H9 (cell line): Measurements from ENCODE around the gene NOTCH1. TPM values are rescaled to one million over a fixed set of nuclear protein-coding genes. Genes with fewer than 3 reads are reported as not detected.

Experiments used
- DNase-seq: peaks from one replicate; pipeline ENCODE4 v3.0.0-alpha.2; 2017
- H2AFZ ChIP-seq: one replicate; pipeline ENCODE4 v1.6.1; 2013; ENCODE audit warnings: mild to moderate bottlenecking, low read length, control low read depth, moderate library complexity
- H2AK5ac ChIP-seq: 2 replicates; pipeline ENCODE4 v1.6.1; 2013; ENCODE audit warnings: low read length, control low read depth, mixed read lengths; ENCODE audit not compliant: insufficient read length
- H2BK120ac ChIP-seq: one replicate; pipeline ENCODE4 v1.6.1; 2013; ENCODE audit warnings: low read depth, mild to moderate bottlenecking, low read length, control low read depth, inconsistent platforms; ENCODE audit not compliant: poor library complexity, severe bottlenecking
- H2BK12ac ChIP-seq: 2 replicates; pipeline ENCODE4 v1.6.1; 2013; ENCODE audit warnings: low read length, control low read depth, mixed read lengths, low read depth; ENCODE audit not compliant: insufficient read length
- H2BK15ac ChIP-seq: 2 replicates; pipeline ENCODE4 v1.6.1; 2013; ENCODE audit warnings: low read depth, low read length, control low read depth
- H2BK20ac ChIP-seq: one replicate; pipeline ENCODE4 v1.6.1; 2013; ENCODE audit warnings: low read depth, mild to moderate bottlenecking, low read length, control low read depth, inconsistent platforms; ENCODE audit not compliant: poor library complexity, severe bottlenecking
- H2BK5ac ChIP-seq: 2 replicates; pipeline ENCODE4 v1.6.1; 2013; ENCODE audit warnings: low read length, control low read depth, mixed read lengths; ENCODE audit not compliant: insufficient read length
- H3K14ac ChIP-seq: 2 replicates; pipeline ENCODE4 v1.6.1; 2013; ENCODE audit warnings: low read length, control low read depth; ENCODE audit not compliant: insufficient read depth
- H3K18ac ChIP-seq: 2 replicates; pipeline ENCODE4 v1.6.1; 2013; ENCODE audit warnings: low read depth, mild to moderate bottlenecking, mixed read lengths, low read length, control low read depth; ENCODE audit not compliant: insufficient read length
- H3K23ac ChIP-seq: 2 replicates; pipeline ENCODE4 v1.6.1; 2013; ENCODE audit warnings: low read length, control low read depth, mixed read lengths, low read depth; ENCODE audit not compliant: insufficient read length
- H3K23me2 ChIP-seq: 2 replicates; pipeline ENCODE4 v1.6.1; 2013; ENCODE audit warnings: low read depth, mild to moderate bottlenecking, mixed read lengths, low read length, control low read depth; ENCODE audit not compliant: insufficient read length, poor library complexity, severe bottlenecking
- H3K27ac ChIP-seq: 2 replicates; pipeline ENCODE4 v1.5.1; 2013; ENCODE audit warnings: low read length, control low read depth, mixed read lengths, low read depth; ENCODE audit not compliant: insufficient read length
- H3K27me3 ChIP-seq: 2 replicates; pipeline ENCODE4 v1.6.1; 2013; ENCODE audit warnings: low read length, control low read depth, inconsistent platforms; ENCODE audit not compliant: insufficient read depth
- H3K4ac ChIP-seq: 2 replicates; pipeline ENCODE4 v1.6.1; 2013; ENCODE audit warnings: low read depth, mild to moderate bottlenecking, control low read depth, inconsistent platforms, low read length, moderate library complexity
- H3K4me1 ChIP-seq: 2 replicates; pipeline ENCODE4 v1.6.1; 2013; ENCODE audit warnings: low read length, control low read depth, inconsistent platforms; ENCODE audit not compliant: insufficient read depth
- H3K4me2 ChIP-seq: 2 replicates; pipeline ENCODE4 v1.6.1; 2013; ENCODE audit warnings: low read length, control low read depth, mixed read lengths; ENCODE audit not compliant: insufficient read length, insufficient read depth
- H3K56ac ChIP-seq: 2 replicates; pipeline ENCODE4 v1.6.1; 2013; ENCODE audit warnings: low read depth, mild to moderate bottlenecking, mixed read lengths, low read length, control low read depth; ENCODE audit not compliant: insufficient read length
- H3K79me1 ChIP-seq: 2 replicates; pipeline ENCODE4 v1.6.1; 2013; ENCODE audit warnings: low read depth, mild to moderate bottlenecking, moderate library complexity, low read length, control low read depth, inconsistent platforms; ENCODE audit not compliant: insufficient read depth, poor library complexity, severe bottlenecking
- H3K79me2 ChIP-seq: 2 replicates; pipeline ENCODE4 v1.6.1; 2013; ENCODE audit warnings: low read length, control low read depth, inconsistent platforms; ENCODE audit not compliant: insufficient read depth
- H3K9ac ChIP-seq: 2 replicates; pipeline ENCODE4 v1.6.1; 2013; ENCODE audit warnings: low read length, control low read depth, mixed read lengths; ENCODE audit not compliant: insufficient read length; ENCODE audit errors: extremely low read depth
- H3K9me3 ChIP-seq: one replicate; pipeline ENCODE4 v1.6.1; 2013; ENCODE audit warnings: low read depth, low read length, inconsistent platforms; ENCODE audit not compliant: control insufficient read depth
- H3T11ph ChIP-seq: one replicate; pipeline ENCODE4 v1.6.1; 2013; ENCODE audit warnings: mild to moderate bottlenecking, low read length, control low read depth, inconsistent platforms
- H4K20me1 ChIP-seq: one replicate; pipeline ENCODE4 v1.6.1; 2013; ENCODE audit not compliant: control insufficient read depth, insufficient read length, insufficient read depth
- H4K5ac ChIP-seq: 2 replicates; pipeline ENCODE4 v1.6.1; 2013; ENCODE audit warnings: low read depth, mild to moderate bottlenecking, mixed read lengths, low read length, control low read depth; ENCODE audit not compliant: insufficient read length
- H4K8ac ChIP-seq: replicated peaks from 2 replicates; pipeline ENCODE4 v1.6.1; 2013; ENCODE audit warnings: low read length, control low read depth, mixed read lengths, low read depth; ENCODE audit not compliant: insufficient read length
- H4K91ac ChIP-seq: 2 replicates; pipeline ENCODE4 v1.6.1; 2013; ENCODE audit warnings: low read depth, mild to moderate bottlenecking, moderate library complexity, mixed read lengths, low read length, control low read depth; ENCODE audit not compliant: insufficient read length
- H3K27ac Mint-ChIP-seq, 3 experiments: 2 replicates in 2 of 3; 3 replicates in 1 of 3; pipeline ENCODE4 v1.8.0; 2020 to 2021; ENCODE audit warnings: mixed read lengths in 3 of 3, mild to moderate bottlenecking in 1 of 3, moderate library complexity in 1 of 3
- H3K27me3 Mint-ChIP-seq: 2 replicates; pipeline ENCODE4 v1.8.0; 2021; ENCODE audit warnings: low read depth, mild to moderate bottlenecking, moderate library complexity, mixed read lengths
- H3K36me3 Mint-ChIP-seq, 3 experiments: 2 replicates in 2 of 3; 3 replicates in 1 of 3; pipeline ENCODE4 v1.8.0; 2020 to 2021; ENCODE audit warnings: low read depth in 3 of 3, mixed read lengths in 3 of 3; ENCODE audit not compliant: insufficient read depth in 1 of 3
- H3K4me1 Mint-ChIP-seq, 2 experiments: 2 replicates each; pipeline ENCODE4 v1.8.0; 2020; ENCODE audit warnings: mixed read lengths in 2 of 2
- H3K4me3 Mint-ChIP-seq, 2 experiments: 2 replicates in 1 of 2; 3 replicates in 1 of 2; pipeline ENCODE4 v1.8.0; 2020 to 2021; ENCODE audit warnings: mild to moderate bottlenecking in 2 of 2, mixed read lengths in 2 of 2, moderate library complexity in 1 of 2
- H3K9me3 Mint-ChIP-seq, 2 experiments: 2 replicates in 1 of 2; 3 replicates in 1 of 2; pipeline ENCODE4 v1.8.0; 2020; ENCODE audit warnings: mild to moderate bottlenecking in 2 of 2, mixed read lengths in 2 of 2, moderate library complexity in 1 of 2
- CTCF ChIP-seq: fragments of 200-600 bp; sonication (generic); conservative IDR thresholded peaks from 3 replicates; pipeline ENCODE4 v1.8.0; 2021; ENCODE audit warnings: antibody characterized with exemption, mild to moderate bottlenecking
- WGBS: extraction: QIAGEN DNeasy Blood & Tissue Kit; methylation state at CpG from one replicate; pipeline ENCODE4 v1.1.7; 2013; ENCODE audit warnings: missing lambda C conversion rate, low lambda C conversion rate, mixed read lengths; ENCODE audit not compliant: insufficient read length; ENCODE audit errors: extremely low coverage; 5-methylcytosine and 5-hydroxymethylcytosine counted together
- total RNA-seq: library from RNA; stranded (reverse); gene quantifications from 2 replicates; pipeline ENCODE4 v1.2.1, GENCODE V29; 2021

Gene NOTCH1
- total RNA-seq, 1 experiment from 2014 or later: 71.6 TPM

GRCh38 chr9:136495238-136495800 lies 50.5 kb downstream of the NOTCH1 start:
- Histone ChIP-seq H3K18ac (no peak overlapping the region), H4K8ac (no peak overlapping the region), H3K23ac (no peak overlapping the region), H4K5ac (no peak overlapping the region), H4K20me1 (no peaks in the 10 kb centered on the region), H3K27me3 (no peaks in the 10 kb centered on the region), H3K27ac (no peak overlapping the region), H3T11ph (no peak overlapping the region), H2BK120ac (no peak overlapping the region), H4K91ac (no peak overlapping the region), H2AFZ (no peak overlapping the region), H2BK15ac (no peak overlapping the region), H3K4me2 (no peak overlapping the region), H3K4me1 (no peaks in the 10 kb centered on the region), H2BK12ac (no peak overlapping the region), H3K9ac (no peak overlapping the region), H3K9me3 (no peaks in the 10 kb centered on the region), H2AK5ac (no peak overlapping the region), H3K56ac (no peak overlapping the region), H3K4ac (no peak overlapping the region), H3K79me2 (no peaks in the 10 kb centered on the region), H2BK5ac (no peak overlapping the region), H3K23me2 (no peaks in the 10 kb centered on the region), H3K79me1 (no peaks in the 10 kb centered on the region), H2BK20ac (no peak overlapping the region), H3K14ac (no peak overlapping the region)
- Mint-ChIP-seq H3K4me3 (no peak overlapping the region), H3K4me1 (no peaks in the 10 kb centered on the region), H3K27me3 (no peaks in the 10 kb centered on the region; the same call in 1 of the 2 replicates), H3K36me3 (peaks cover 7 to 38% (median 26%) of the 10 kb centered on the region in 3 experiments; a peak in 6 of 7 replicates), H3K27ac (no peak overlapping the region), H3K9me3 (no peaks in the 10 kb centered on the region)
- no CpG with 5 or more reads among the region's 17 CpGs for WGBS
- no peak for DNase-seq
- no peak for TF ChIP-seq CTCF
